ENCODE measurements around the gene GIPC1. TPM values are rescaled to one million over a fixed set of nuclear protein-coding genes. Genes with fewer than 3 reads are reported as not detected.

Gene GIPC1
- total and polyA plus RNA-seq, 2 experiments from 2014 or later: 106 to 173 TPM

DNA sequence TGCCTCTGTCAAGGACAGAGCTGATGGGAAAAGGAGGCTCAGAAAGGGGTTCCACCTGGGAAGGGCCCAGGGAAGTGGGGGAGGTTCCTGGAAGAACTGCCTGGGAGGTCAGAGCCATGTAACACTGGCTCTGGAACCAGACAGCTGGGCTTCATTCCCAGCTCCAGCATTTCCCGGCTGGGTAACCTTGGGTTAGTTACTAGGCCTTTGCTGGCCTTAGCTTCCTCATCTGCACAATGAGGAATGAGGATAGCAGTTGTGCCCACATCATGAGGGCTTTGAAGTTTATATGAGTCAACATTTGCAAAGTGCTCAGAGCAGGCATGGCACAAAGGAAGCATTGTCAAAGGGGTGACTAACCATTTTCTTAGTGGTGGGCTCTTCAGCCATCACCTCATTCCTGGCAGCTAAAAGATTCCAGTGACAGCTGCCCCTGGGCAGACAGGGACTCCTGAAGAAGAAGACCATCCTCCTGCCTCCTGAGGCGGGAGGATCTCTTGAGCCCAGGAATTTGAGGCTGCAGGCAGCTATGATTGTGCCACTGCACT is 24.0 kb upstream of the GIPC1 start:
- no peaks in the 10 kb centered on the region for H3K9me2 ChIP-seq (ENCODE audit: insufficient read depth)
- DNase-seq: peak; percentile 87
- H3K9me3 ChIP-seq (ENCODE audit: low read depth): no peaks in the 10 kb centered on the region
- H3K27me3 ChIP-seq (replicated peaks; ENCODE audit: insufficient read depth): no peaks in the 10 kb centered on the region
- in situ Hi-C loops (cut with MboI): no loop called here
- H3K4me2 ChIP-seq (ENCODE audit: unreplicated experiment): no peak overlapping the region
- peaks cover 15% of the 10 kb centered on the region for H3K36me3 ChIP-seq (ENCODE audit: low read depth)
- no peak overlapping the region for H2AFZ ChIP-seq
- peak overlapping the region; percentile 32 for H3K9ac ChIP-seq
- peak overlapping the region; percentile 69 for H3K27ac ChIP-seq
- no peak for TF ChIP-seq EZH2 (IDR thresholded peaks at IDR 0.05; ENCODE audit: insufficient read depth, poor library complexity, severe bottlenecking)
- 40 to 50% methylated on average over 2 of the region's 2 CpGs for WGBS, 2 experiments (ENCODE audit: low coverage in 1 of 2, low lambda C conversion rate in 2 of 2, missing lambda C conversion rate in 2 of 2)
- no peak overlapping the region for H3K4me3 ChIP-seq
- H3K4me1 ChIP-seq (ENCODE audit: insufficient read depth): peaks cover 24% of the 10 kb centered on the region
- H3K79me2 ChIP-seq (ENCODE audit: insufficient read depth): peaks cover 27% of the 10 kb centered on the region
- peaks cover 26% of the 10 kb centered on the region for H3F3A ChIP-seq (ENCODE audit: insufficient read depth)
- H4K20me1 ChIP-seq (ENCODE audit: insufficient read depth): no peaks in the 10 kb centered on the region

DNA sequence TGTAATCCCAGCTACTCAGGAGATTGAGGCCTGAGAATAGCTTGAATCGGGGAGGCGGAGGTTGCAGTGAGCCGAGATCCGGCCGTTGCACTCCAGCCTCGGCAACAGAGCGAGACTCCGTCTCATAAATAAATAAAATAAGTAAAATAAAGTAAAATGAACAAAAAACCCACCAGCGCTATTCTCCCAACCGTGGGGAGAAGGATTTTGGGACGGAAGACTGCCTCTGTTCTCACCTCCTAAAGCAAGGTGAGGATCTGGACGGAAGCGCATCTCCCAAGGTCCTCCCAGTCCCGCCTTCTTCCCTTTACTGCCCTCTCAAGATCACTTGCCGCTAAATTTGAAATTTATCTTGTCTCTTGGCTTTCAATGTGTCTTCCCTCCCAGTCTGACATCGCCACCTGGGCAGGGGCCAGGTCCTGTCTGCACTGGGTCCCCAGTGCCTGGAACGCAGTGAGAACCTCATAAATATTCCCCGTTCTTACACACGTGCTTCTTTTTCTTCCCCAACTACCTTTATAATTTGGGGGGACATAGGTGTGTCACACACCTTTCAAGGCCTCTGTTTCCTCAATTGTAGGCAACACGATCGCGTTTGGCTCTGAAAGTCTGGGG is 23.4 kb upstream of the GIPC1 start:
- WGBS, 2 experiments (ENCODE audit: low coverage in 1 of 2, low lambda C conversion rate in 2 of 2, missing lambda C conversion rate in 2 of 2): 87 to 90% methylated on average over 22 of the region's 22 CpGs
- peaks cover 21% of the 10 kb centered on the region for H3K36me3 ChIP-seq (ENCODE audit: low read depth)
- H3K4me1 ChIP-seq (ENCODE audit: insufficient read depth): peaks cover 25% of the 10 kb centered on the region
- H3K9ac ChIP-seq: peak overlapping the region; percentile 32
- peak overlapping the region; percentile 96 for H2AFZ ChIP-seq
- peak overlapping the region; percentile 74; the same call in 1 of the 2 replicates for H3K4me3 ChIP-seq
- in situ Hi-C loops (cut with MboI): no loop called here
- DNase-seq: no peak
- peaks cover 33% of the 10 kb centered on the region for H3K79me2 ChIP-seq (ENCODE audit: insufficient read depth)
- no peaks in the 10 kb centered on the region for H4K20me1 ChIP-seq (ENCODE audit: insufficient read depth)
- no peaks in the 10 kb centered on the region for H3K27me3 ChIP-seq (replicated peaks; ENCODE audit: insufficient read depth)
- no peaks in the 10 kb centered on the region for H3K9me3 ChIP-seq (ENCODE audit: low read depth)
- H3F3A ChIP-seq (ENCODE audit: insufficient read depth): peaks cover 31% of the 10 kb centered on the region
- H3K4me2 ChIP-seq (ENCODE audit: unreplicated experiment): peak overlapping the region; percentile 78
- no peak for TF ChIP-seq EZH2 (IDR thresholded peaks at IDR 0.05; ENCODE audit: insufficient read depth, poor library complexity, severe bottlenecking)
- no peak for TF ChIP-seq EZH2phosphoT487 (IDR thresholded peaks at IDR 0.05; ENCODE audit: insufficient read depth, low read depth)
- no peaks in the 10 kb centered on the region for H3K9me2 ChIP-seq (ENCODE audit: insufficient read depth)
- H3K27ac ChIP-seq: peak overlapping the region; percentile 69

DNA sequence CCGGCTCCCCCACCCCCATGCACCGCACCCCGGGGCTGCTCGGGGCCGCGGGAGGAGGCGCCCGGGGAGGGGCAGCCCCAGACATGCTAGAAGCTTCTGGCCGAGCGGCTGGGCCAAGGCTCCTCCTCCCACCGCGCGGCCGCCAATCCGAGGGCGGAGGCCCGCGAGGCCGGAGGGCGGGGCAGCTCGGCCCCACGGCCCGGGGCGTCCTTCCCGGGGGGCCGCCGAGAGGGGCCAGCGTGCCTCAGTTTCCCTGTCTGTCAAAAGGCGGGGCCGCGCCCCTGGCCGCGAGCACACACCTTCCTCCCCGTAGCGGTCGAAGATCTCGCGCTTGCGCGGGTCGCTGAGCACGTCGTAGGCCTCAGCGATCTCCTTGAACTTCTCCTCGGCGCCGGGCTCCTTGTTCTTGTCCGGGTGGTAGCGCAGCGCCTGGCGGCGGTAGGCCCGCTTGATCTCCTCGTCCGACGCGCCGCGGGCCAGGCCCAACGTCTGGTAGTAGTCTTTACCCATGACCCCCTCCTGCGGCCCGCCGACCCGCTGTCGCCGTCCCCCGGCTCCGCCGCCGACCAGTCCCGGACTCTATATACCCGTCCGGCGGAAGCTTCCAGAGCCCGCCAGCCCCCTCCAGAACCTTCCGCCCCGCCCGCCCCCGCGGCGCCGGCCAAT is 22.0 kb upstream of the GIPC1 start, which contains the start of gene DNAJB1:
DNAJB1 (minus strand) TSS at position 558 of the 666 bp plus-strand sequence; CDS start at position 510, 48 bp downstream.
- H3K36me3 ChIP-seq (ENCODE audit: low read depth): peaks cover 24% of the 10 kb centered on the region
- DNase-seq: peak; percentile 92
- no peaks in the 10 kb centered on the region for H3K27me3 ChIP-seq (replicated peaks; ENCODE audit: insufficient read depth)
- no peaks in the 10 kb centered on the region for H4K20me1 ChIP-seq (ENCODE audit: insufficient read depth)
- H3K4me3 ChIP-seq: peak within 1 kb of the TSS; percentile 97
- 0 to 1% methylated on average over 36 to 68 of the region's 82 CpGs for WGBS, 2 experiments (ENCODE audit: low coverage in 1 of 2, low lambda C conversion rate in 2 of 2, missing lambda C conversion rate in 2 of 2)
- peak within 1 kb of the TSS; percentile 97 for H3K9ac ChIP-seq
- H3K27ac ChIP-seq: peak within 1 kb of the TSS; percentile 97
- H3K79me2 ChIP-seq (ENCODE audit: insufficient read depth): peaks cover 40% of the 10 kb centered on the region
- TF ChIP-seq EZH2phosphoT487 (IDR thresholded peaks at IDR 0.05; ENCODE audit: insufficient read depth, low read depth): no peak
- no peak for TF ChIP-seq EZH2 (IDR thresholded peaks at IDR 0.05; ENCODE audit: insufficient read depth, poor library complexity, severe bottlenecking)
- H3K4me2 ChIP-seq (ENCODE audit: unreplicated experiment): peak within 1 kb of the TSS; percentile 94
- no peaks in the 10 kb centered on the region for H3K9me3 ChIP-seq (ENCODE audit: low read depth)
- peak within 1 kb of the TSS; percentile 96 for H2AFZ ChIP-seq
- in situ Hi-C loops (cut with MboI): no loop called here
- H3K9me2 ChIP-seq (ENCODE audit: insufficient read depth): no peaks in the 10 kb centered on the region
- H3K4me1 ChIP-seq (ENCODE audit: insufficient read depth): peaks cover 25% of the 10 kb centered on the region
- H3F3A ChIP-seq (ENCODE audit: insufficient read depth): peaks cover 42% of the 10 kb centered on the region

DNA sequence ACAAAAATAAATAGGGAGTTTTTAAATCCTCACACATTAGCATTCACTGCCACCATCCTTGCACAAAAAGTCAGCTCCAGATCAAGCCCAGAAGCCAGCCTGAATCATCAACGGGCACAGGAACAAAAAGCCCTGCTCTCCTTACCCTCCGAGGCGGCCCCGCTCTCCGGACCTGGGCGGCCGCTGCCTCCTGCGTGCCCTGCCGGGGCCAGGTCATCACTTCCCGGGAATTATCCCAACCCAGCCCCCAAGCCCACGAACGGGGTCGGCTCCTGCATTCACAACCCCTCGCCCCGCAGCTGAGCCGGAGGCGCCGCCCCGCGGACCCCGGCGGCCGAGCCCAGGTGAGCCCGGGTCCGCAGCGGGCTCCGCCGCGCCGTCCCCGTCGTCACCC is 21.5 kb upstream of the GIPC1 start:
- in situ Hi-C loops (cut with MboI): no loop called here

More for the DNA sequence above, 21.5 kb upstream of the GIPC1 start:
- Histone ChIP-seq H3K4me1 (ENCODE audit: insufficient read depth) (peaks cover 25% of the 10 kb centered on the region), H3K27ac (peak overlapping the region; percentile 97), H3K9me3 (ENCODE audit: low read depth) (no peaks in the 10 kb centered on the region), H3K9me2 (ENCODE audit: insufficient read depth) (no peaks in the 10 kb centered on the region), H4K20me1 (ENCODE audit: insufficient read depth) (no peaks in the 10 kb centered on the region), H3K4me3 (peak overlapping the region; percentile 97), H3K27me3 (replicated peaks; ENCODE audit: insufficient read depth) (no peaks in the 10 kb centered on the region), H3F3A (ENCODE audit: insufficient read depth) (peaks cover 42% of the 10 kb centered on the region), H3K36me3 (ENCODE audit: low read depth) (peaks cover 24% of the 10 kb centered on the region), H3K4me2 (ENCODE audit: unreplicated experiment) (peak overlapping the region; percentile 94), H3K79me2 (ENCODE audit: insufficient read depth) (peaks cover 40% of the 10 kb centered on the region), H2AFZ (no peak overlapping the region), H3K9ac (peak overlapping the region; percentile 97)
- DNase-seq: peak; percentile 79
- no peak for TF ChIP-seq EZH2phosphoT487 (IDR thresholded peaks at IDR 0.05; ENCODE audit: insufficient read depth, low read depth)
- 1 to 2% methylated on average over 13 of the region's 32 CpGs for WGBS, 2 experiments (ENCODE audit: low coverage in 1 of 2, low lambda C conversion rate in 2 of 2, missing lambda C conversion rate in 2 of 2)
